H9 (cell line): Measurements from ENCODE around the gene CALR3. TPM values are rescaled to one million over a fixed set of nuclear protein-coding genes. Genes with fewer than 3 reads are reported as not detected.
"Not testable (repeated sequence)": the region's sequence is repeated elsewhere in the genome, so short reads cannot be mapped to it uniquely, and the experiment has no call there.

ENCODE experiments used
- DNase-seq: peaks from one replicate; pipeline ENCODE4 v3.0.0-alpha.2; 2017
- H2AFZ ChIP-seq: one replicate; pipeline ENCODE4 v1.6.1; 2013; ENCODE audit warnings: mild to moderate bottlenecking, low read length, control low read depth, moderate library complexity
- H2AK5ac ChIP-seq: 2 replicates; pipeline ENCODE4 v1.6.1; 2013; ENCODE audit warnings: low read length, control low read depth, mixed read lengths; ENCODE audit not compliant: insufficient read length
- H2BK120ac ChIP-seq: one replicate; pipeline ENCODE4 v1.6.1; 2013; ENCODE audit warnings: low read depth, mild to moderate bottlenecking, low read length, control low read depth, inconsistent platforms; ENCODE audit not compliant: poor library complexity, severe bottlenecking
- H2BK12ac ChIP-seq: 2 replicates; pipeline ENCODE4 v1.6.1; 2013; ENCODE audit warnings: low read length, control low read depth, mixed read lengths, low read depth; ENCODE audit not compliant: insufficient read length
- H2BK15ac ChIP-seq: 2 replicates; pipeline ENCODE4 v1.6.1; 2013; ENCODE audit warnings: low read depth, low read length, control low read depth
- H2BK20ac ChIP-seq: one replicate; pipeline ENCODE4 v1.6.1; 2013; ENCODE audit warnings: low read depth, mild to moderate bottlenecking, low read length, control low read depth, inconsistent platforms; ENCODE audit not compliant: poor library complexity, severe bottlenecking
- H2BK5ac ChIP-seq: 2 replicates; pipeline ENCODE4 v1.6.1; 2013; ENCODE audit warnings: low read length, control low read depth, mixed read lengths; ENCODE audit not compliant: insufficient read length
- H3K14ac ChIP-seq: 2 replicates; pipeline ENCODE4 v1.6.1; 2013; ENCODE audit warnings: low read length, control low read depth; ENCODE audit not compliant: insufficient read depth
- H3K18ac ChIP-seq: 2 replicates; pipeline ENCODE4 v1.6.1; 2013; ENCODE audit warnings: low read depth, mild to moderate bottlenecking, mixed read lengths, low read length, control low read depth; ENCODE audit not compliant: insufficient read length
- H3K23ac ChIP-seq: 2 replicates; pipeline ENCODE4 v1.6.1; 2013; ENCODE audit warnings: low read length, control low read depth, mixed read lengths, low read depth; ENCODE audit not compliant: insufficient read length
- H3K23me2 ChIP-seq: 2 replicates; pipeline ENCODE4 v1.6.1; 2013; ENCODE audit warnings: low read depth, mild to moderate bottlenecking, mixed read lengths, low read length, control low read depth; ENCODE audit not compliant: insufficient read length, poor library complexity, severe bottlenecking
- H3K27ac ChIP-seq: 2 replicates; pipeline ENCODE4 v1.5.1; 2013; ENCODE audit warnings: low read length, control low read depth, mixed read lengths, low read depth; ENCODE audit not compliant: insufficient read length
- H3K27me3 ChIP-seq: 2 replicates; pipeline ENCODE4 v1.6.1; 2013; ENCODE audit warnings: low read length, control low read depth, inconsistent platforms; ENCODE audit not compliant: insufficient read depth
- H3K4ac ChIP-seq: 2 replicates; pipeline ENCODE4 v1.6.1; 2013; ENCODE audit warnings: low read depth, mild to moderate bottlenecking, control low read depth, inconsistent platforms, low read length, moderate library complexity
- H3K4me1 ChIP-seq: 2 replicates; pipeline ENCODE4 v1.6.1; 2013; ENCODE audit warnings: low read length, control low read depth, inconsistent platforms; ENCODE audit not compliant: insufficient read depth
- H3K4me2 ChIP-seq: 2 replicates; pipeline ENCODE4 v1.6.1; 2013; ENCODE audit warnings: low read length, control low read depth, mixed read lengths; ENCODE audit not compliant: insufficient read length, insufficient read depth
- H3K56ac ChIP-seq: 2 replicates; pipeline ENCODE4 v1.6.1; 2013; ENCODE audit warnings: low read depth, mild to moderate bottlenecking, mixed read lengths, low read length, control low read depth; ENCODE audit not compliant: insufficient read length
- H3K79me1 ChIP-seq: 2 replicates; pipeline ENCODE4 v1.6.1; 2013; ENCODE audit warnings: low read depth, mild to moderate bottlenecking, moderate library complexity, low read length, control low read depth, inconsistent platforms; ENCODE audit not compliant: insufficient read depth, poor library complexity, severe bottlenecking
- H3K79me2 ChIP-seq: 2 replicates; pipeline ENCODE4 v1.6.1; 2013; ENCODE audit warnings: low read length, control low read depth, inconsistent platforms; ENCODE audit not compliant: insufficient read depth
- H3K9ac ChIP-seq: 2 replicates; pipeline ENCODE4 v1.6.1; 2013; ENCODE audit warnings: low read length, control low read depth, mixed read lengths; ENCODE audit not compliant: insufficient read length; ENCODE audit errors: extremely low read depth
- H3K9me3 ChIP-seq: one replicate; pipeline ENCODE4 v1.6.1; 2013; ENCODE audit warnings: low read depth, low read length, inconsistent platforms; ENCODE audit not compliant: control insufficient read depth
- H3T11ph ChIP-seq: one replicate; pipeline ENCODE4 v1.6.1; 2013; ENCODE audit warnings: mild to moderate bottlenecking, low read length, control low read depth, inconsistent platforms
- H4K20me1 ChIP-seq: one replicate; pipeline ENCODE4 v1.6.1; 2013; ENCODE audit not compliant: control insufficient read depth, insufficient read length, insufficient read depth
- H4K5ac ChIP-seq: 2 replicates; pipeline ENCODE4 v1.6.1; 2013; ENCODE audit warnings: low read depth, mild to moderate bottlenecking, mixed read lengths, low read length, control low read depth; ENCODE audit not compliant: insufficient read length
- H4K8ac ChIP-seq: replicated peaks from 2 replicates; pipeline ENCODE4 v1.6.1; 2013; ENCODE audit warnings: low read length, control low read depth, mixed read lengths, low read depth; ENCODE audit not compliant: insufficient read length
- H4K91ac ChIP-seq: 2 replicates; pipeline ENCODE4 v1.6.1; 2013; ENCODE audit warnings: low read depth, mild to moderate bottlenecking, moderate library complexity, mixed read lengths, low read length, control low read depth; ENCODE audit not compliant: insufficient read length
- H3K27ac Mint-ChIP-seq, 3 experiments: 2 replicates in 2 of 3; 3 replicates in 1 of 3; pipeline ENCODE4 v1.8.0; 2020 to 2021; ENCODE audit warnings: mixed read lengths in 3 of 3, mild to moderate bottlenecking in 1 of 3, moderate library complexity in 1 of 3
- H3K27me3 Mint-ChIP-seq: 2 replicates; pipeline ENCODE4 v1.8.0; 2021; ENCODE audit warnings: low read depth, mild to moderate bottlenecking, moderate library complexity, mixed read lengths
- H3K36me3 Mint-ChIP-seq, 3 experiments: 2 replicates in 2 of 3; 3 replicates in 1 of 3; pipeline ENCODE4 v1.8.0; 2020 to 2021; ENCODE audit warnings: low read depth in 3 of 3, mixed read lengths in 3 of 3; ENCODE audit not compliant: insufficient read depth in 1 of 3
- H3K4me1 Mint-ChIP-seq, 2 experiments: 2 replicates each; pipeline ENCODE4 v1.8.0; 2020; ENCODE audit warnings: mixed read lengths in 2 of 2
- H3K4me3 Mint-ChIP-seq, 2 experiments: 2 replicates in 1 of 2; 3 replicates in 1 of 2; pipeline ENCODE4 v1.8.0; 2020 to 2021; ENCODE audit warnings: mild to moderate bottlenecking in 2 of 2, mixed read lengths in 2 of 2, moderate library complexity in 1 of 2
- H3K9me3 Mint-ChIP-seq, 2 experiments: 2 replicates in 1 of 2; 3 replicates in 1 of 2; pipeline ENCODE4 v1.8.0; 2020; ENCODE audit warnings: mild to moderate bottlenecking in 2 of 2, mixed read lengths in 2 of 2, moderate library complexity in 1 of 2
- WGBS: extraction: QIAGEN DNeasy Blood & Tissue Kit; methylation state at CpG from one replicate; pipeline ENCODE4 v1.1.7; 2013; ENCODE audit warnings: missing lambda C conversion rate, low lambda C conversion rate, mixed read lengths; ENCODE audit not compliant: insufficient read length; ENCODE audit errors: extremely low coverage; 5-methylcytosine and 5-hydroxymethylcytosine counted together
- total RNA-seq: library from RNA; stranded (reverse); gene quantifications from 2 replicates; pipeline ENCODE4 v1.2.1, GENCODE V29; 2021
- TF ChIP-seq, protein P1 (sequence below): fragments of 200-600 bp; sonication (generic); conservative IDR thresholded peaks from 3 replicates; pipeline ENCODE4 v1.8.0; 2021; ENCODE audit warnings: antibody characterized with exemption, mild to moderate bottlenecking

The CALR3 gene
- total RNA-seq, 1 experiment from 2014 or later, result 0.44 TPM

DNA sequence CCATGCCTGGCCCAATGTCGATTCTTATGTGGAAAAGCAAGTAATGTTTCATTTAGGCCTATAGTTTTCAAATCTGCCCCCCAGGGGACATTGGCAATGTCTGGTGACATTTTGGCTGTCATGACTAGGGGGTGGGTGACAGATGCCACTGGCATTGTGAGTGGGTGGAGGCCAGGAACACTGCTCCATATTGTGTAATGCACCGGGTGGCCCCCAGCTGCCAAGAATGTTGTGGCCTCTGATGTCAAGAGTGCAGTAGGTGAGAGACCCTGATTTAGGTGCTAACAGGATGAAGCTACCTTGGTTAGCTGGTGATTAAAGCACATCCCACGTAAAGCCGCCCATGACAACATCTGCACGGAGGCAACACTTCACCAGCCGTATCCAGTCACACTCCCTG, 11.0 kb upstream of the CALR3 start:
- Histone ChIP-seq H2BK15ac (no peak overlapping the region), H4K20me1 (no peaks in the 10 kb centered on the region), H2BK5ac (no peak overlapping the region), H3K27me3 (no peaks in the 10 kb centered on the region), H2AFZ (no peak overlapping the region), H3K79me2 (no peaks in the 10 kb centered on the region), H3K18ac (no peak overlapping the region), H3K9me3 (no peaks in the 10 kb centered on the region), H3K27ac (no peak overlapping the region), H2BK120ac (no peak overlapping the region), H2BK12ac (no peak overlapping the region), H3K56ac (no peak overlapping the region), H4K8ac (no peak overlapping the region), H3K79me1 (no peaks in the 10 kb centered on the region), H2AK5ac (no peak overlapping the region), H3K4ac (no peak overlapping the region), H3K9ac (no peak overlapping the region), H4K5ac (no peak overlapping the region), H3K4me2 (no peak overlapping the region), H3K4me1 (no peaks in the 10 kb centered on the region), H4K91ac (no peak overlapping the region), H3K23ac (no peak overlapping the region), H3T11ph (no peak overlapping the region), H3K14ac (no peak overlapping the region), H2BK20ac (no peak overlapping the region), H3K23me2 (no peaks in the 10 kb centered on the region)
- no peaks in the 10 kb centered on the region; a peak in 1 of 5 replicates for H3K9me3 Mint-ChIP-seq
- WGBS, result no CpG with 5 or more reads among the region's 6 CpGs
- no peaks in the 10 kb centered on the region for H3K27me3 Mint-ChIP-seq
- H3K4me3 Mint-ChIP-seq, result no peak overlapping the region
- H3K4me1 Mint-ChIP-seq, result no peaks in the 10 kb centered on the region
- TF ChIP-seq, protein P1, sequence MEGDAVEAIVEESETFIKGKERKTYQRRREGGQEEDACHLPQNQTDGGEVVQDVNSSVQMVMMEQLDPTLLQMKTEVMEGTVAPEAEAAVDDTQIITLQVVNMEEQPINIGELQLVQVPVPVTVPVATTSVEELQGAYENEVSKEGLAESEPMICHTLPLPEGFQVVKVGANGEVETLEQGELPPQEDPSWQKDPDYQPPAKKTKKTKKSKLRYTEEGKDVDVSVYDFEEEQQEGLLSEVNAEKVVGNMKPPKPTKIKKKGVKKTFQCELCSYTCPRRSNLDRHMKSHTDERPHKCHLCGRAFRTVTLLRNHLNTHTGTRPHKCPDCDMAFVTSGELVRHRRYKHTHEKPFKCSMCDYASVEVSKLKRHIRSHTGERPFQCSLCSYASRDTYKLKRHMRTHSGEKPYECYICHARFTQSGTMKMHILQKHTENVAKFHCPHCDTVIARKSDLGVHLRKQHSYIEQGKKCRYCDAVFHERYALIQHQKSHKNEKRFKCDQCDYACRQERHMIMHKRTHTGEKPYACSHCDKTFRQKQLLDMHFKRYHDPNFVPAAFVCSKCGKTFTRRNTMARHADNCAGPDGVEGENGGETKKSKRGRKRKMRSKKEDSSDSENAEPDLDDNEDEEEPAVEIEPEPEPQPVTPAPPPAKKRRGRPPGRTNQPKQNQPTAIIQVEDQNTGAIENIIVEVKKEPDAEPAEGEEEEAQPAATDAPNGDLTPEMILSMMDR, result no peak
- H3K36me3 Mint-ChIP-seq, result peaks cover 9 to 39% (median 14%) of the 10 kb centered on the region in 3 experiments; a peak in 6 of 7 replicates
- H3K27ac Mint-ChIP-seq, result no peak overlapping the region
- DNase-seq, result no peak

DNA sequence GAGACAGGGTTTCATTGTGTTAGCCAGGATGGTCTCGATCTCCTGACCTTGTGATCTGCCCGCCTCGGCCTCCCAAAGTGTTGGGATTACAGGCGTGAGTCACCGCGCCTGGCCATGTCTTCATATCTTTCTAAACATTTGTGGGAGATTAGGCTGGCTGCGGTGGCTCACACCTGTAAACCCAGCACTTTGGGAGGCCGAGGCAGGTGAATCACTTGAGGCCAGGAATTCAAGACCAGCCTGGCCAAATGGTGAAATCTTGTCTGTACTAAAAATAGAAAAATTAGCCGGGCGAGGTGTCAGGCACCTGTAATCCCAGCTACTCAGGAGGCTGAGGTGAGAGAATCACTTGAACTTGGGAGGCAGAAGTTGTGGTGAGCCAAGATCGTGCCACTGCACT, 10.2 kb upstream of the CALR3 start:
- not testable (repeated sequence) for H3K9me3 ChIP-seq, H3K4ac ChIP-seq, H2AFZ ChIP-seq, H3K23ac ChIP-seq, H2BK15ac ChIP-seq, H3K18ac ChIP-seq, H3K14ac ChIP-seq, H4K91ac ChIP-seq, H3K79me2 ChIP-seq, H2BK20ac ChIP-seq, H3K27ac ChIP-seq, H4K8ac ChIP-seq, H3K4me3 Mint-ChIP-seq, H3K4me1 Mint-ChIP-seq, H3K23me2 ChIP-seq, H3K56ac ChIP-seq, H4K5ac ChIP-seq, H3K79me1 ChIP-seq, H3K27me3 ChIP-seq, H3K9me3 Mint-ChIP-seq, H2BK12ac ChIP-seq, DNase-seq, H2AK5ac ChIP-seq, H3K4me2 ChIP-seq, H2BK120ac ChIP-seq, H3K9ac ChIP-seq, H3T11ph ChIP-seq, H2BK5ac ChIP-seq, H3K4me1 ChIP-seq, H4K20me1 ChIP-seq, H3K27me3 Mint-ChIP-seq, H3K27ac Mint-ChIP-seq
- no CpG with 5 or more reads among the region's 11 CpGs for WGBS
- H3K36me3 Mint-ChIP-seq, result peaks cover 11 to 37% (median 16%) of the 10 kb centered on the region in 3 experiments; a peak in 6 of 7 replicates
